Measurements from ENCODE around the gene PAX4. TPM values are rescaled to one million over a fixed set of nuclear protein-coding genes. Genes with fewer than 3 reads are reported as not detected.
A peak's percentile ranks its signal among the peaks of the same experiment; 100 is the strongest.

PAX4 gene
- total RNA-seq, 1 donor from 2014 or later: not detected

- DNase-seq (ENCODE audit: low spot score): no peak
- intact Hi-C loops (cut with DNase I): no loop called here
- no peak for ATAC-seq
Measured at GRCh38 chr7:127635659-127636285, 17.8 kb upstream of the PAX4 start.

- DNase-seq (ENCODE audit: low spot score) (no peak), ATAC-seq (no peak)
- intact Hi-C loops (cut with DNase I): no loop called here
Measured at GRCh38 chr7:127632276-127632910, 14.5 kb upstream of the PAX4 start.

GRCh38 chr7:127629268-127629854 lies 11.4 kb upstream of the PAX4 start:
- intact Hi-C loops (cut with DNase I): no loop called here
- DNase-seq (ENCODE audit: low spot score) (no peak), ATAC-seq (no peak)

- no peak for ATAC-seq
- intact Hi-C loops (cut with DNase I): no loop called here
- DNase-seq (ENCODE audit: low spot score): no peak
Measured at GRCh38 chr7:127628445-127628844, 10.5 kb upstream of the PAX4 start.

GRCh38 chr7:127625331-127625730 lies 7.4 kb upstream of the PAX4 start:
- intact Hi-C loops (cut with DNase I): no loop called here
- no peak for ATAC-seq
- DNase-seq (ENCODE audit: low spot score): no peak

- DNase-seq (ENCODE audit: low spot score) (no peak), ATAC-seq (no peak)
- intact Hi-C loops (cut with DNase I): no loop called here
Measured at GRCh38 chr7:127620406-127621233, 2.7 kb upstream of the PAX4 start.

GRCh38 chr7:127619681-127620405 lies 1.9 kb upstream of the PAX4 start:
- no peak for ATAC-seq
- intact Hi-C loops (cut with DNase I): no loop called here
- DNase-seq (ENCODE audit: low spot score): no peak

- DNase-seq (ENCODE audit: low spot score): no peak
- intact Hi-C loops (cut with DNase I): no loop called here
- ATAC-seq: no peak
Measured at GRCh38 chr7:127618775-127619174, 833 bp upstream of the PAX4 start.

- DNase-seq (ENCODE audit: low spot score) (no peak), ATAC-seq (no peak)
- intact Hi-C loops (cut with DNase I): no loop called here
Measured at GRCh38 chr7:127616724-127617123, 1.2 kb downstream of the PAX4 start.

GRCh38 chr7:127612263-127612662 lies 5.7 kb downstream of the PAX4 start:
- ATAC-seq (no peak), DNase-seq (ENCODE audit: low spot score) (no peak)
- intact Hi-C loops (cut with DNase I): no loop called here

GRCh38 chr7:127609297-127609696 lies 8.6 kb downstream of the PAX4 start:
- intact Hi-C loops (cut with DNase I): no loop called here

GRCh38 chr7:127608446-127608845 lies 9.5 kb downstream of the PAX4 start:
- DNase-seq (ENCODE audit: low spot score) (no peak), ATAC-seq (no peak)
- intact Hi-C loops (cut with DNase I): no loop called here

More at GRCh38 chr7:127609297-127609696, 8.6 kb downstream of the PAX4 start:
- no peak for DNase-seq (ENCODE audit: low spot score)
- ATAC-seq: no peak

- intact Hi-C loops (cut with DNase I): no loop called here
- DNase-seq (ENCODE audit: low spot score): no peak
- ATAC-seq: no peak
Measured at GRCh38 chr7:127600885-127601284, 17.1 kb downstream of the PAX4 start.

- DNase-seq (ENCODE audit: low spot score) (no peak), ATAC-seq (no peak)
- intact Hi-C loops (cut with DNase I): no loop called here
Measured at GRCh38 chr7:127598318-127598717, 19.6 kb downstream of the PAX4 start.

GRCh38 chr7:127595737-127596136 lies 22.2 kb downstream of the PAX4 start:
- no peak for DNase-seq (ENCODE audit: low spot score)
- ATAC-seq: no peak
- intact Hi-C loops (cut with DNase I): no loop called here

- intact Hi-C loops (cut with DNase I): no loop called here
- no peak for DNase-seq (ENCODE audit: low spot score)
- peak; percentile 25 for ATAC-seq
Measured at GRCh38 chr7:127594490-127594889, 23.5 kb downstream of the PAX4 start.

GRCh38 chr7:127592550-127592949 lies 25.4 kb downstream of the PAX4 start:
- ATAC-seq (no peak), DNase-seq (ENCODE audit: low spot score) (no peak)
- intact Hi-C loops (cut with DNase I): no loop called here

- intact Hi-C loops (cut with DNase I): no loop called here
- no peak for ATAC-seq
Measured at GRCh38 chr7:127591591-127591990, 26.4 kb downstream of the PAX4 start.

GRCh38 chr7:127591189-127591588 lies 26.8 kb downstream of the PAX4 start:
- no peak for DNase-seq (ENCODE audit: low spot score)
- intact Hi-C loops (cut with DNase I): no loop called here
- ATAC-seq: no peak

More at GRCh38 chr7:127591591-127591990, 26.4 kb downstream of the PAX4 start:
- no peak for DNase-seq (ENCODE audit: low spot score)
